WTC11 (cell line): Measurements from ENCODE around the gene VSTM2B. TPM values are rescaled to one million over a fixed set of nuclear protein-coding genes. Genes with fewer than 3 reads are reported as not detected.

ENCODE experiments used
- ATAC-seq: fragments of 200-7000 bp; cut with Tn5 transposase; 2 replicates; pipeline ENCODE4 v1.10.0; 2021; ENCODE audit warnings: mild to moderate bottlenecking, moderate library complexity
- CTCF ChIA-PET: fragments of 300-600 bp; sonication (Branson Sonifier 250); formaldehyde crosslinking; loops from one replicate; lab custom pipeline; 2021; ENCODE audit warnings: antibody characterized with exemption; lab: Charles Lee
- POLR2A ChIA-PET: fragments of 350-600 bp; sonication (Branson Sonifier 250); formaldehyde crosslinking; loops from one replicate; lab custom pipeline; 2021; ENCODE audit warnings: antibody characterized with exemption; lab: Charles Lee
- DNase-seq: peaks from one replicate; pipeline ENCODE4 v3.0.0; 2021; ENCODE audit warnings: low spot score
- H3K27ac Mint-ChIP-seq: 2 replicates; pipeline ENCODE4 v1.8.0; 2021; ENCODE audit warnings: mixed read lengths
- H3K27me3 Mint-ChIP-seq: 2 replicates; pipeline ENCODE4 v1.8.0; 2021; ENCODE audit warnings: low read depth, mild to moderate bottlenecking, moderate library complexity, mixed read lengths
- H3K36me3 Mint-ChIP-seq: 2 replicates; pipeline ENCODE4 v1.8.0; 2021; ENCODE audit warnings: mixed read lengths
- H3K4me1 Mint-ChIP-seq: 2 replicates; pipeline ENCODE4 v1.8.0; 2022; ENCODE audit warnings: mixed read lengths
- H3K4me3 Mint-ChIP-seq: 2 replicates; pipeline ENCODE4 v1.8.0; 2021; ENCODE audit warnings: mild to moderate bottlenecking, moderate library complexity, mixed read lengths
- H3K9me3 Mint-ChIP-seq: 2 replicates; pipeline ENCODE4 v1.8.0; 2021; ENCODE audit warnings: mixed read lengths
- CBFB ChIP-seq: sonication (generic); formaldehyde crosslinking; IDR thresholded peaks from 2 replicates; pipeline ENCODE4 v1.8.1; 2022; ENCODE audit warnings: mild to moderate bottlenecking, low read depth, missing genetic modification reagents
- FOXK1 ChIP-seq: sonication (generic); formaldehyde crosslinking; IDR thresholded peaks from 2 replicates; pipeline ENCODE4 v1.8.0; 2022; ENCODE audit warnings: mild to moderate bottlenecking, moderate library complexity, missing genetic modification reagents
- FOXP1 ChIP-seq: sonication (generic); formaldehyde crosslinking; IDR thresholded peaks from 2 replicates; pipeline ENCODE4 v1.8.0; 2022; ENCODE audit warnings: missing genetic modification reagents, mild to moderate bottlenecking, moderate library complexity, borderline replicate concordance
- GTF2I ChIP-seq: fragments of 250-450 bp; sonication (Bioruptor Pico); conservative IDR thresholded peaks from 2 replicates; pipeline ENCODE4 v1.4.0; 2021; ENCODE audit warnings: mild to moderate bottlenecking
- IRF2 ChIP-seq: sonication (generic); formaldehyde crosslinking; IDR thresholded peaks from 2 replicates; pipeline ENCODE4 v1.8.0; 2022; ENCODE audit warnings: low read depth, missing genetic modification reagents, borderline replicate concordance
- MAX ChIP-seq: sonication (generic); formaldehyde crosslinking; IDR thresholded peaks from 2 replicates; pipeline ENCODE4 v1.8.0; 2022; ENCODE audit warnings: mild to moderate bottlenecking, missing genetic modification reagents
- NFATC4 ChIP-seq: fragments of 250-450 bp; sonication (Bioruptor Pico); IDR thresholded peaks from 2 replicates; pipeline ENCODE4 v1.9.0; 2021; ENCODE audit warnings: mild to moderate bottlenecking
- NFE2L1 ChIP-seq: sonication (generic); formaldehyde crosslinking; IDR thresholded peaks from 2 replicates; pipeline ENCODE4 v1.8.1; 2023; ENCODE audit warnings: missing genetic modification reagents
- NR1H2 ChIP-seq: sonication (generic); formaldehyde crosslinking; IDR thresholded peaks from 2 replicates; pipeline ENCODE4 v1.9.0; 2021; ENCODE audit warnings: mild to moderate bottlenecking, moderate library complexity, missing genetic modification reagents
- NR3C1 ChIP-seq: sonication (generic); formaldehyde crosslinking; conservative IDR thresholded peaks from 2 replicates; pipeline ENCODE4 v1.8.1; 2023; ENCODE audit warnings: low read depth, mild to moderate bottlenecking, missing genetic modification reagents
- PRDM15 ChIP-seq: sonication (generic); formaldehyde crosslinking; IDR thresholded peaks from 2 replicates; pipeline ENCODE4 v1.8.0; 2022; ENCODE audit warnings: missing genetic modification reagents
- ZNF219 ChIP-seq: sonication (generic); formaldehyde crosslinking; IDR thresholded peaks from 2 replicates; pipeline ENCODE4 v1.8.0; 2023; ENCODE audit warnings: missing genetic modification reagents, mild to moderate bottlenecking, borderline replicate concordance
- ZNF263 ChIP-seq: sonication (generic); formaldehyde crosslinking; IDR thresholded peaks from 2 replicates; pipeline ENCODE4 v1.8.1; 2022; ENCODE audit warnings: low read depth, mild to moderate bottlenecking, moderate library complexity, missing genetic modification reagents
- ZNF423 ChIP-seq: fragments of 250-450 bp; sonication (Bioruptor Pico); IDR thresholded peaks from 2 replicates; pipeline ENCODE4 v2.1.2; 2022; ENCODE audit warnings: mild to moderate bottlenecking, moderate library complexity
- total RNA-seq: library from RNA; stranded (reverse); gene quantifications from 3 replicates; pipeline ENCODE4 v1.2.3, GENCODE V29; 2021
- TF ChIP-seq, protein P1 (sequence below): fragments of 250-450 bp; sonication (Bioruptor Pico); IDR thresholded peaks from 2 replicates; pipeline ENCODE4 v1.9.0; 2021; ENCODE audit warnings: mild to moderate bottlenecking, borderline replicate concordance
- TF ChIP-seq, protein P2 (sequence below): fragments of 250-450 bp; sonication (Bioruptor Pico); IDR thresholded peaks from 2 replicates; pipeline ENCODE4 v1.8.0; 2021; ENCODE audit warnings: mild to moderate bottlenecking
- TF ChIP-seq, protein P3 (sequence below): sonication (generic); formaldehyde crosslinking; IDR thresholded peaks from 2 replicates; pipeline ENCODE4 v1.8.0; 2023; ENCODE audit warnings: missing genetic modification reagents, mild to moderate bottlenecking, borderline replicate concordance
- TF ChIP-seq, protein P4 (sequence below): sonication (generic); formaldehyde crosslinking; IDR thresholded peaks from 2 replicates; pipeline ENCODE4 v1.8.1; 2022; ENCODE audit warnings: low read depth, mild to moderate bottlenecking, moderate library complexity, missing genetic modification reagents, borderline replicate concordance

The VSTM2B gene
- total RNA-seq, 1 experiment from 2014 or later = 3.2 TPM

GRCh38 chr19:29549105-29550070, 23.6 kb downstream of the VSTM2B start:
- Mint-ChIP-seq H3K27me3 (peaks cover 10% of the 10 kb centered on the region), H3K36me3 (peaks cover 15% of the 10 kb centered on the region), H3K9me3 (peaks cover 23% of the 10 kb centered on the region), H3K4me1 (no peaks in the 10 kb centered on the region), H3K27ac (no peak overlapping the region), H3K4me3 (no peak overlapping the region)
- POLR2A ChIA-PET = no interaction called here
- no peak for TF ChIP-seq FOXK1
- TF ChIP-seq NFE2L1 = no peak
- TF ChIP-seq, protein P1, sequence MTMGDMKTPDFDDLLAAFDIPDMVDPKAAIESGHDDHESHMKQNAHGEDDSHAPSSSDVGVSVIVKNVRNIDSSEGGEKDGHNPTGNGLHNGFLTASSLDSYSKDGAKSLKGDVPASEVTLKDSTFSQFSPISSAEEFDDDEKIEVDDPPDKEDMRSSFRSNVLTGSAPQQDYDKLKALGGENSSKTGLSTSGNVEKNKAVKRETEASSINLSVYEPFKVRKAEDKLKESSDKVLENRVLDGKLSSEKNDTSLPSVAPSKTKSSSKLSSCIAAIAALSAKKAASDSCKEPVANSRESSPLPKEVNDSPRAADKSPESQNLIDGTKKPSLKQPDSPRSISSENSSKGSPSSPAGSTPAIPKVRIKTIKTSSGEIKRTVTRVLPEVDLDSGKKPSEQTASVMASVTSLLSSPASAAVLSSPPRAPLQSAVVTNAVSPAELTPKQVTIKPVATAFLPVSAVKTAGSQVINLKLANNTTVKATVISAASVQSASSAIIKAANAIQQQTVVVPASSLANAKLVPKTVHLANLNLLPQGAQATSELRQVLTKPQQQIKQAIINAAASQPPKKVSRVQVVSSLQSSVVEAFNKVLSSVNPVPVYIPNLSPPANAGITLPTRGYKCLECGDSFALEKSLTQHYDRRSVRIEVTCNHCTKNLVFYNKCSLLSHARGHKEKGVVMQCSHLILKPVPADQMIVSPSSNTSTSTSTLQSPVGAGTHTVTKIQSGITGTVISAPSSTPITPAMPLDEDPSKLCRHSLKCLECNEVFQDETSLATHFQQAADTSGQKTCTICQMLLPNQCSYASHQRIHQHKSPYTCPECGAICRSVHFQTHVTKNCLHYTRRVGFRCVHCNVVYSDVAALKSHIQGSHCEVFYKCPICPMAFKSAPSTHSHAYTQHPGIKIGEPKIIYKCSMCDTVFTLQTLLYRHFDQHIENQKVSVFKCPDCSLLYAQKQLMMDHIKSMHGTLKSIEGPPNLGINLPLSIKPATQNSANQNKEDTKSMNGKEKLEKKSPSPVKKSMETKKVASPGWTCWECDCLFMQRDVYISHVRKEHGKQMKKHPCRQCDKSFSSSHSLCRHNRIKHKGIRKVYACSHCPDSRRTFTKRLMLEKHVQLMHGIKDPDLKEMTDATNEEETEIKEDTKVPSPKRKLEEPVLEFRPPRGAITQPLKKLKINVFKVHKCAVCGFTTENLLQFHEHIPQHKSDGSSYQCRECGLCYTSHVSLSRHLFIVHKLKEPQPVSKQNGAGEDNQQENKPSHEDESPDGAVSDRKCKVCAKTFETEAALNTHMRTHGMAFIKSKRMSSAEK (CRISPR knock-in tag) = no peak
- no peak for DNase-seq
- no peak for ATAC-seq
- CTCF ChIA-PET = no interaction called here

DNA sequence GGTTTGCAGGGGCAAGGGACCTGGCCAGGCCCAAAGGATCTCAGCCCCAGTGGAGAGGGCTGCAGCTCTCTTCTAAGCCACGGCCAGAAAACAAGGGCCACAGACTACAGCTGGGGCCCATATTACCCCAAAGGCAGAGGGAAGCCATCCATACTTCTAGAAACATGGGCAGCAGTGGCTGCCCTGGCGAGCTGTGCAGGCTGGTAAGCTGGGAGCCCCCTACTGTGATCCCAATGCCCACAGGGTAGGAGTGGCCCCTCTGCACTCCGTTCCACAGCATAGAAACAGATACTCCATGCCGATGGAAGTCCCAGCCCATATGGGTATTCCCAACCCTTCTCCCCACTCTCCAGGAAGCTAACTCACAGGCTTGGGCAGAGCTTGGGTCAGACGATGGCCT, 25.1 kb downstream of the VSTM2B start:
- ChIA-PET POLR2A (no interaction called here), CTCF (interaction anchor here (1.2 kb wide), 1 partner anchor 21 kb away, joined by 4 read pairs; no protein-coding TSS in a partner anchor)
- no peak overlapping the region for H3K27ac Mint-ChIP-seq
- no peaks in the 10 kb centered on the region for H3K4me1 Mint-ChIP-seq
- peaks cover 25% of the 10 kb centered on the region for H3K36me3 Mint-ChIP-seq
- peaks cover 25% of the 10 kb centered on the region for H3K27me3 Mint-ChIP-seq
- DNase-seq = no peak
- peaks cover 32% of the 10 kb centered on the region for H3K9me3 Mint-ChIP-seq
- no peak for ATAC-seq
- H3K4me3 Mint-ChIP-seq = no peak overlapping the region
- TF ChIP-seq NR3C1 = no peak
- no peak for TF ChIP-seq PRDM15 (CRISPR knock-in tag)
- no peak for TF ChIP-seq FOXP1 (CRISPR knock-in tag)
- TF ChIP-seq ZNF219 (CRISPR knock-in tag) = no peak
- TF ChIP-seq FOXK1 = no peak
- no peak for TF ChIP-seq CBFB
- no peak for TF ChIP-seq NR1H2 (CRISPR knock-in tag)
- TF ChIP-seq, protein P2, sequence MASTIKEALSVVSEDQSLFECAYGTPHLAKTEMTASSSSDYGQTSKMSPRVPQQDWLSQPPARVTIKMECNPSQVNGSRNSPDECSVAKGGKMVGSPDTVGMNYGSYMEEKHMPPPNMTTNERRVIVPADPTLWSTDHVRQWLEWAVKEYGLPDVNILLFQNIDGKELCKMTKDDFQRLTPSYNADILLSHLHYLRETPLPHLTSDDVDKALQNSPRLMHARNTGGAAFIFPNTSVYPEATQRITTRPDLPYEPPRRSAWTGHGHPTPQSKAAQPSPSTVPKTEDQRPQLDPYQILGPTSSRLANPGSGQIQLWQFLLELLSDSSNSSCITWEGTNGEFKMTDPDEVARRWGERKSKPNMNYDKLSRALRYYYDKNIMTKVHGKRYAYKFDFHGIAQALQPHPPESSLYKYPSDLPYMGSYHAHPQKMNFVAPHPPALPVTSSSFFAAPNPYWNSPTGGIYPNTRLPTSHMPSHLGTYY = no peak
- TF ChIP-seq ZNF263 (CRISPR knock-in tag) = no peak
- no peak for TF ChIP-seq IRF2 (CRISPR knock-in tag)
- TF ChIP-seq, protein P3, sequence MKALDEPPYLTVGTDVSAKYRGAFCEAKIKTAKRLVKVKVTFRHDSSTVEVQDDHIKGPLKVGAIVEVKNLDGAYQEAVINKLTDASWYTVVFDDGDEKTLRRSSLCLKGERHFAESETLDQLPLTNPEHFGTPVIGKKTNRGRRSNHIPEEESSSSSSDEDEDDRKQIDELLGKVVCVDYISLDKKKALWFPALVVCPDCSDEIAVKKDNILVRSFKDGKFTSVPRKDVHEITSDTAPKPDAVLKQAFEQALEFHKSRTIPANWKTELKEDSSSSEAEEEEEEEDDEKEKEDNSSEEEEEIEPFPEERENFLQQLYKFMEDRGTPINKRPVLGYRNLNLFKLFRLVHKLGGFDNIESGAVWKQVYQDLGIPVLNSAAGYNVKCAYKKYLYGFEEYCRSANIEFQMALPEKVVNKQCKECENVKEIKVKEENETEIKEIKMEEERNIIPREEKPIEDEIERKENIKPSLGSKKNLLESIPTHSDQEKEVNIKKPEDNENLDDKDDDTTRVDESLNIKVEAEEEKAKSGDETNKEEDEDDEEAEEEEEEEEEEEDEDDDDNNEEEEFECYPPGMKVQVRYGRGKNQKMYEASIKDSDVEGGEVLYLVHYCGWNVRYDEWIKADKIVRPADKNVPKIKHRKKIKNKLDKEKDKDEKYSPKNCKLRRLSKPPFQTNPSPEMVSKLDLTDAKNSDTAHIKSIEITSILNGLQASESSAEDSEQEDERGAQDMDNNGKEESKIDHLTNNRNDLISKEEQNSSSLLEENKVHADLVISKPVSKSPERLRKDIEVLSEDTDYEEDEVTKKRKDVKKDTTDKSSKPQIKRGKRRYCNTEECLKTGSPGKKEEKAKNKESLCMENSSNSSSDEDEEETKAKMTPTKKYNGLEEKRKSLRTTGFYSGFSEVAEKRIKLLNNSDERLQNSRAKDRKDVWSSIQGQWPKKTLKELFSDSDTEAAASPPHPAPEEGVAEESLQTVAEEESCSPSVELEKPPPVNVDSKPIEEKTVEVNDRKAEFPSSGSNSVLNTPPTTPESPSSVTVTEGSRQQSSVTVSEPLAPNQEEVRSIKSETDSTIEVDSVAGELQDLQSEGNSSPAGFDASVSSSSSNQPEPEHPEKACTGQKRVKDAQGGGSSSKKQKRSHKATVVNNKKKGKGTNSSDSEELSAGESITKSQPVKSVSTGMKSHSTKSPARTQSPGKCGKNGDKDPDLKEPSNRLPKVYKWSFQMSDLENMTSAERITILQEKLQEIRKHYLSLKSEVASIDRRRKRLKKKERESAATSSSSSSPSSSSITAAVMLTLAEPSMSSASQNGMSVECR (CRISPR knock-in tag) = no peak
- no peak for TF ChIP-seq MAX (CRISPR knock-in tag)
- TF ChIP-seq, protein P4, sequence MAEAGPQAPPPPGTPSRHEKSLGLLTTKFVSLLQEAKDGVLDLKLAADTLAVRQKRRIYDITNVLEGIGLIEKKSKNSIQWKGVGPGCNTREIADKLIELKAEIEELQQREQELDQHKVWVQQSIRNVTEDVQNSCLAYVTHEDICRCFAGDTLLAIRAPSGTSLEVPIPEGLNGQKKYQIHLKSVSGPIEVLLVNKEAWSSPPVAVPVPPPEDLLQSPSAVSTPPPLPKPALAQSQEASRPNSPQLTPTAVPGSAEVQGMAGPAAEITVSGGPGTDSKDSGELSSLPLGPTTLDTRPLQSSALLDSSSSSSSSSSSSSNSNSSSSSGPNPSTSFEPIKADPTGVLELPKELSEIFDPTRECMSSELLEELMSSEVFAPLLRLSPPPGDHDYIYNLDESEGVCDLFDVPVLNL = no peak
- no peak for TF ChIP-seq NFATC4 (CRISPR knock-in tag)
- no peak for TF ChIP-seq GTF2I (CRISPR knock-in tag)
- TF ChIP-seq ZNF423 (CRISPR knock-in tag) = no peak
